GM11168 (cell line): Measurements from ENCODE around the gene HS3ST6.
"Not testable (repeated sequence)": the region's sequence is repeated elsewhere in the genome, so short reads cannot be mapped to it uniquely, and the experiment has no call there.

ENCODE experiments used
- in situ Hi-C: fragments of 300-500 bp; cut with MboI; formaldehyde crosslinking; loops from one replicate; pipeline ENCODE4 v1.12.0; 2022; ENCODE audit warnings: low sequenced_read_pairs; ENCODE audit not compliant: unreplicated experiment

HS3ST6 gene

GRCh38 chr16:1887711-1888354 is 30.4 kb downstream of the HS3ST6 start:
- in situ Hi-C loops, result no loop called here

- in situ Hi-C loops, result no loop called here
These were observed 33.3 kb downstream of the HS3ST6 start for GRCh38 chr16:1884889-1885288.

GRCh38 chr16:1884155-1884760 is 34.0 kb downstream of the HS3ST6 start:
- in situ Hi-C loops, result no loop called here

GRCh38 chr16:1881172-1881571 is 37.0 kb downstream of the HS3ST6 start:
- in situ Hi-C loops, result not testable (repeated sequence)

GRCh38 chr16:1879477-1879876 is 38.7 kb downstream of the HS3ST6 start:
- in situ Hi-C loops, result no loop called here

GRCh38 chr16:1878256-1878655 is 40.0 kb downstream of the HS3ST6 start:
- in situ Hi-C loops, result no loop called here

GRCh38 chr16:1877804-1878203 is 40.4 kb downstream of the HS3ST6 start:
- in situ Hi-C loops, result no loop called here

GRCh38 chr16:1877089-1877488 is 41.1 kb downstream of the HS3ST6 start:
- in situ Hi-C loops, result no loop called here

GRCh38 chr16:1876468-1876867 is 41.7 kb downstream of the HS3ST6 start:
- in situ Hi-C loops, result no loop called here

GRCh38 chr16:1876066-1876465 is 42.1 kb downstream of the HS3ST6 start:
- in situ Hi-C loops, result not testable (repeated sequence)

GRCh38 chr16:1874854-1875253 is 43.4 kb downstream of the HS3ST6 start:
- in situ Hi-C loops, result no loop called here

GRCh38 chr16:1871974-1872635 is 46.1 kb downstream of the HS3ST6 start, which contains the start of gene MEIOB:
Gene MEIOB (minus strand): TSS chr16:1872164. CDS start chr16:1868175, 3,989 bp downstream.
- in situ Hi-C loops, result no loop called here

GRCh38 chr16:1870365-1871082 is 47.7 kb downstream of the HS3ST6 start:
- in situ Hi-C loops, result no loop called here

- in situ Hi-C loops, result no loop called here
These were observed 52.1 kb downstream of the HS3ST6 start for GRCh38 chr16:1865902-1866690.

GRCh38 chr16:1863681-1864460 is 54.3 kb downstream of the HS3ST6 start:
- in situ Hi-C loops, result loop anchor here (5.0 kb wide), 1 partner anchor 68 kb away; no protein-coding TSS in a partner anchor

- in situ Hi-C loops, result loop anchor here (5.0 kb wide), 1 partner anchor 70 kb away; no protein-coding TSS in a partner anchor
These were observed 55.8 kb downstream of the HS3ST6 start for GRCh38 chr16:1862394-1862793.

- in situ Hi-C loops, result loop anchor here (5.0 kb wide), 1 partner anchor 71 kb away; no protein-coding TSS in a partner anchor
These were observed 56.5 kb downstream of the HS3ST6 start for GRCh38 chr16:1861730-1862129.
